Hematopoietic multipotent progenitor cell treated with erythropoietin and hydrocortisone succinate and interleukin-3 and kit ligand, for 8 days (in vitro differentiated cells): ENCODE data around the gene DEXI.

ENCODE experiments used
- DNase-seq: peaks from one replicate; pipeline ENCODE4 v3.0.0-alpha.2; 2015

The DEXI gene

GRCh38 chr16:10885246-10885645, 57.0 kb downstream of the DEXI start:
- no peak for DNase-seq

- no peak for DNase-seq
Observed at GRCh38 chr16:10883004-10883403, 59.3 kb downstream of the DEXI start.

GRCh38 chr16:10881479-10882030, 60.7 kb downstream of the DEXI start:
- DNase-seq: no peak

- no peak for DNase-seq
Observed at GRCh38 chr16:10880594-10881452, 61.4 kb downstream of the DEXI start.

GRCh38 chr16:10879681-10880589, 62.3 kb downstream of the DEXI start:
- no peak for DNase-seq
